K562 (cell line): Measurements from ENCODE around the gene LAMTOR1. TPM values are rescaled to one million over a fixed set of nuclear protein-coding genes. Genes with fewer than 3 reads are reported as not detected.

Experiments
- BACH1 ChIP-seq: fragments of 200-800 bp; sonication (Bioruptor generic); IDR thresholded peaks from 2 replicates; pipeline ENCODE4 v1.6.1; 2016; ENCODE audit warnings: missing genetic modification characterization, missing compliant biosample characterization
- CREB3 ChIP-seq: fragments of 450-650 bp; conservative IDR thresholded peaks from 2 replicates; pipeline ENCODE4 v1.6.1; 2016; ENCODE audit warnings: missing genetic modification characterization, low read depth, mild to moderate bottlenecking, missing compliant biosample characterization, moderate library complexity
- E2F5 ChIP-seq: sonication (generic); formaldehyde crosslinking; IDR thresholded peaks from 2 replicates; pipeline ENCODE4 v1.8.0; 2022; ENCODE audit warnings: mild to moderate bottlenecking, missing genetic modification reagents
- ETV1 ChIP-seq: fragments of 450-650 bp; conservative IDR thresholded peaks from 2 replicates; pipeline ENCODE4 v1.6.1; 2016; ENCODE audit warnings: missing genetic modification characterization, control low read depth, low read depth, missing compliant biosample characterization
- HES1 ChIP-seq: fragments of 450-650 bp; IDR thresholded peaks from 2 replicates; pipeline ENCODE4 v1.6.1; 2016; ENCODE audit warnings: low read depth, mild to moderate bottlenecking, moderate library complexity
- NFE2L1 ChIP-seq: fragments of 450-650 bp; IDR thresholded peaks from 2 replicates; pipeline ENCODE4 v1.6.1; 2016; ENCODE audit warnings: missing genetic modification characterization, low read depth, mild to moderate bottlenecking, missing compliant biosample characterization, moderate library complexity, borderline replicate concordance
- NRF1 ChIP-seq, 2 experiments: fragments of 450-650 bp; IDR thresholded peaks in 1 of 2; conservative IDR thresholded peaks in 1 of 2; 2 replicates each; pipeline ENCODE4 v1.6.1; 2014; ENCODE audit warnings: mild to moderate bottlenecking in 2 of 2
- PRPF4 ChIP-seq: fragments of 200-400 bp; formaldehyde crosslinking; IDR thresholded peaks from one replicate; pipeline ENCODE4 v1.6.1; 2017; ENCODE audit warnings: low read length, low read depth, mild to moderate bottlenecking; ENCODE audit not compliant: insufficient read depth, poor library complexity, severe bottlenecking
- TBL1XR1 ChIP-seq, 2 experiments: IDR thresholded peaks; 2 replicates each; pipeline ENCODE4 v1.6.1; 2012; ENCODE audit warnings: improper control_type of control experiment in 2 of 2, low read length in 2 of 2, mild to moderate bottlenecking in 1 of 2
- TCF3 ChIP-seq: sonication (generic); formaldehyde crosslinking; IDR thresholded peaks from 2 replicates; pipeline ENCODE4 v1.4.0; 2020; ENCODE audit warnings: mild to moderate bottlenecking, missing genetic modification reagents
- ZNF407 ChIP-seq: fragments of 450-650 bp; IDR thresholded peaks from 2 replicates; pipeline ENCODE4 v1.6.1; 2016; ENCODE audit warnings: low read depth
- polyA plus RNA-seq, 8 experiments: library from polyadenylated mRNA; depleted of rRNA in 4 of 8; stranded (reverse) in 5 of 8; unstranded in 3 of 8; fragments of >200 nt; fragmentation: Nextera tagmentation in 2 of 8; fragmentation: Illumina TruSeq in 1 of 8; extraction: Ambion mirVana in 2 of 8; extraction: Trizol in 1 of 8; gene quantifications; 2 replicates each; pipeline versions ENCODE4 v1.2.1 to v1.2.3, GENCODE V29; 2011 to 2014; ENCODE audit warnings: inconsistent platforms in 1 of 8, missing spikeins in 1 of 8
- total RNA-seq, 7 experiments: library from RNA; depleted of rRNA in 6 of 7; stranded (reverse); fragments of >200 nt in 6 of 7; fragmentation: Illumina TruSeq in 2 of 7; extraction: Trizol in 2 of 7; gene quantifications; 2 replicates each; pipeline versions ENCODE4 v1.2.1 to v1.2.3, GENCODE V29; 2011 to 2021; ENCODE audit warnings: low replicate concordance in 1 of 7

LAMTOR1 gene
- total and polyA plus RNA-seq, 9 of the 15 experiments (the other 6 are each of a cell fraction or from before 2014, with no cell fraction given): 62.6 to 104 (median 85.3) TPM

GRCh38 chr11:72112143-72112977 is 9.3 kb upstream of the LAMTOR1 start, which contains the start of gene ANAPC15 (continued):
- peak; percentile 40; the same call in 1 of the 2 replicates for TF ChIP-seq BACH1
- 0 out of 4 replicates have a peak, but pooled peaks of 1 of the 2 experiments have one; percentile 10 for TF ChIP-seq TBL1XR1 (IDR thresholded peaks at IDR 0.05; ENCODE audit: low read length in 2 of 2)
- peak; percentile 92 to 94 for TF ChIP-seq NRF1 (conservative IDR thresholded peaks at IDR 0.05 in 1 of 2, IDR thresholded peaks at IDR 0.05 in 1 of 2)
- no peak for TF ChIP-seq NFE2L1 (tag)
- peak; percentile 68 for TF ChIP-seq ETV1 (tag)
- TF ChIP-seq ZNF407: no peak
- TF ChIP-seq E2F5 (CRISPR knock-in tag): no peak
- no peak for TF ChIP-seq PRPF4
- TF ChIP-seq HES1: no peak
- 0 out of 2 replicates have a peak, but pooled peaks have one; percentile 45 for TF ChIP-seq CREB3
- TF ChIP-seq TCF3: peak; percentile 56; the same call in 1 of the 2 replicates
